ENCODE results near the gene LRRC1.

LRRC1 gene

DNA sequence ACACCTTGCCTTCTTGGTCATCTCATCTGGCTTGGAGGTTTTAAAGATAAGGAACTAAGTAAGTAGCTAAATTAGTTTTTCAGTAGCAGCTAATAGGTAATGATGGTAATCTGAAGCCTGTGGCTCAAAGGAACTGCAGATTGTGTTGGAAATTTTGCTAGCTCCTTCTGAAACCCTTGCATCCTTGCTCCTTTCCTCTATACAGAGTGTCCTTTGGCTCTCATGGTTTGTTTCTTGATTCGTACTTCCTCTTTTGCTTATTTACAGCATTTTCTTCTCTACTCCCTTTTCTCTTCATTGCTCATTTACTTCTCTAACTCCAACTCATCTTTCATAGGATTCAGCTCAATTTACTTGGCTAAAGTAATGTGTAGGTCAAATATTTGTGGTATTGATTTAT is 19.0 kb downstream of the LRRC1 start:
- DNase-seq (ENCODE audit: insufficient read length, low spot score) (no peak), FAIRE-seq (no peak)

DNA sequence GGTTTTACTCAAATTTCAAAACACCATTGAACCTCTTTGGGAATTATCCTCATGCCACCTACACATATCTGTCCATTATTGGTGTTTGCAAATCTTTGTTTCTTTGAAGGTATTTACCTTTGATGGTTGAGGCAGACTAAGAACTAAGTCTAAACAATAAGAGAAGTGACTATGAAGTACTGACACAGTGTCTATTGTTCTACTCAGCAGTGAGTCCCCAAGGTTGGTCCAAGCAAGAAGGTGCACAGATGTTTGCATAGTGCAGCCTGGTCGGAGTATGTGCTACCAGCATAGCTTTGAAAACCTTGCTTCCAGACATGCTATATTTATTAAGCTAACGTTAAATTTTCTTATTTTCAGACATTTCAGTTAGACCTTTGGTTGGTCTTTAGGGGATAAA is 19.5 kb downstream of the LRRC1 start:
- no peak for FAIRE-seq
- no peak for DNase-seq (ENCODE audit: insufficient read length, low spot score)

GRCh38 chr6:53815381-53816119 is 20.7 kb downstream of the LRRC1 start:
- DNase-seq (ENCODE audit: insufficient read length, low spot score) (no peak), FAIRE-seq (no peak)

GRCh38 chr6:53818858-53819609 is 24.2 kb downstream of the LRRC1 start:
- no peak for DNase-seq (ENCODE audit: insufficient read length, low spot score)
- FAIRE-seq: no peak

GRCh38 chr6:53822401-53823125 is 27.8 kb downstream of the LRRC1 start:
- no peak for DNase-seq (ENCODE audit: insufficient read length, low spot score)
- no peak for FAIRE-seq

DNA sequence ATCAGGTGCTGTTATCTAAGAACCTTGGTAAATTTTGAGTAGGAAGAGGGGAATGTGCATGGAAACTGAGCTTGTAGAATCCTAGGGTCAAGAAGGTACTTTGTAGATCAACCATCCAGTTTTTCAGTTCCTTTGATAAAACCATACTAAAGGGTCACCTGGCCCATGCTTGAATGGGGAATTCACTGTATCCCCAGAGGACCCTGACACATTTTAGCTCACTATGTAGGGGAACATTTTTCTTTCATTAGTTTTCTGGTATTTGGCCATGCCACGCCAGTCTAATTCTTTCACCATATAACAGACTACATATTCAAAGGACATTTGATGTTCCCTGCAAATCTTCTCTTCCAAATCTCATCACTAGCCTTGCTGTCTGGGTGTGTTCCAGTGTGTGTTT is 29.9 kb downstream of the LRRC1 start:
- FAIRE-seq (no peak), DNase-seq (ENCODE audit: insufficient read length, low spot score) (no peak)

DNA sequence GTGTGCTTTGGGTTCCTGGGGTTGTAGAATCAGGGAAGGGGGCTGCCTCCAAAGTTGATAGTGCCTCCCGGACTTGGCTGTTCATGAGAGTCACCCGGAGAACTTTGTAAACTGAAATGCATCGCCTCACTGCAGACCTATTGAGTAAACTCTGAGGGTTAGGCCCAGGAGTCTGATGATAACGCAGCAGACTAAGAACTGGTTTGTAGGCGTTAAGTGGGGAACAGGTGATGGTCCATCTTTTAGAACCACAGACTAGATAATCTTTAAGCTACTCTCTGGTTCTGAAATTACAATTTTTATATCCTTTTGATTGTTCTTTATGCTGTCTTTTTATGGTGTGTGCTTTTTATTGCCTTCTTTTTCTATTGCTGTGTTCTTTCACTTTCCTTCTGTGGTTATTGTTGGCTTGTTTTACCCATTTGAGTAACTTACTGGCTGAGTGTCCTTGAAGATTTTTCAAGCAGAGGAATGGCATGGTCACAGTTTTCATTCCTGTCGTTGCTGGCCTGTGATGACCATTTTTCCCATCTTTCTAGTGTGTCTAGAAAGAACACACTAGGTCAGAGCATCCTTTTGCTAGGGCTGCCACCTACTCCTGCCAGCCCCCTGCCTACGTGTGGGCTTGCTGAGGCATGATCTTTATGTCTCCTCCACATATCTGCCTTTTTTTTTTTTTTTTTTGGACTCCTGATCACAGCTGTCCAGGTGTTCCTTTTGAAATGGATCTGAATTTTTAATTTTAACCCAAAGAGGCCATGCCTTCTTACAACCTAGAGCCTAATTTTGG is 30.9 kb downstream of the LRRC1 start:
- DNase-seq (ENCODE audit: insufficient read length, low spot score) (no peak), FAIRE-seq (peak; percentile 49)

- DNase-seq (ENCODE audit: insufficient read length, low spot score) (no peak), FAIRE-seq (no peak)
Measured at GRCh38 chr6:53827531-53827930, 32.7 kb downstream of the LRRC1 start.

- no peak for DNase-seq (ENCODE audit: insufficient read length, low spot score)
- FAIRE-seq: no peak
Measured at GRCh38 chr6:53828215-53828614, 33.4 kb downstream of the LRRC1 start.

DNA sequence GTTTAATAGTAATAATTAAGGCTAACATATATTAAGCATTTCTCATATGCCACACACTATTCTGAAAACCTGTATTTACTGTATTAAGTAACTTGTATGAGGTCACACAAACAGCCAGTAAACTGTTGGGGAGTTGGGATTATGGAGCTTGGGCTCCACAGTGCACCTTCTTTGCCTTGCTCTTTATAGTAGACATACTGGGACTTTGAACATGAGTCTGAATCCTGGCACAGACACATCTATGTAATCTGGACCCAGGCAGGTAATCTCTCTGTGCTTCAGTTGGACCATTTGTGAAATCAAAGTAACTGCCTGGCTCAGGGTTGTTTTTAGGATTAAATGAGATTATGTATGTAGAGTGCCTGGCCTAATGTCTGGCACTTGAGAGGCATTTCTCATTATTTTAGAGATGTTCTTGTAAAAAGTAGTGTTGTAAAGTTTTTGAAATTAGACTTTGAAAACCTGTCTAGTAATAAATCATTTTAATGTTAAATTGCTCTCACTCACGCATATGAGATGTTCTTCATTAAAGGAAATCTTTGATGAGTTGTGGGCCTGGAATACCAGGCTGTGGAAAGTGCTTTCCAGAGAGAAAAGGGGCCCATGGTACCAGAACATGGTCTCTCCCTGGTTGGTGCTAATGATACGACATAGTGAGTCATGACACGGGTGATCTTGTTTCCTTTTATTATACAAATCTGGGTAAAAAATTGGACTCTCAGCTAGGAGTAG is 34.3 kb downstream of the LRRC1 start:
- peak; percentile 28 for FAIRE-seq

GRCh38 chr6:53829698-53830221 is 35.0 kb downstream of the LRRC1 start:
- no peak for FAIRE-seq
- DNase-seq (ENCODE audit: insufficient read length, low spot score): no peak

More for the DNA sequence above, 34.3 kb downstream of the LRRC1 start:
- DNase-seq (ENCODE audit: insufficient read length, low spot score): no peak

- no peak for FAIRE-seq
- no peak for DNase-seq (ENCODE audit: insufficient read length, low spot score)
Measured at GRCh38 chr6:53830366-53830765, 35.6 kb downstream of the LRRC1 start.

- FAIRE-seq (no peak), DNase-seq (ENCODE audit: insufficient read length, low spot score) (no peak)
Measured at GRCh38 chr6:53831081-53831869, 36.5 kb downstream of the LRRC1 start.

GRCh38 chr6:53831936-53832660 is 37.3 kb downstream of the LRRC1 start:
- FAIRE-seq (no peak), DNase-seq (ENCODE audit: insufficient read length, low spot score) (no peak)

- DNase-seq (ENCODE audit: insufficient read length, low spot score) (no peak), FAIRE-seq (no peak)
Measured at GRCh38 chr6:53833155-53833554, 38.4 kb downstream of the LRRC1 start.

DNA sequence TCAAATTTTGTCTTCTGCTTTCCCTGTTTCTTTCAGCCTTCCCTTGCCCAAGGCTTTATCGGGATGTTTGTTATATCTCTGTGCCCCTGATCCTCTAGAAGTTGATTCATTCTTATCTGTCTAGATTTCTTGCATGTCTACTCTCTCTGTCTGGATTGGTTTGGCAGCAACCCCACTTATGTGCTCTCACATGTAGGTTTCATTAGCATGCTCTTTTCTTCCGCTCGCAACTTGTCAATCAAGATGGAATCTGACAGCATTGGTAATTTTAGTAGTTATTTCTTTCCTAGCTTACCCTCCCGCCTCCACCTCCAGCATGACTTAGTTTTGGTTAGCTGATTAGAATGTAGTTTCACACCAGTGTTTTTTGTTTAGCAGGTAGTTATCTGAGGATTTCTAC is 39.3 kb downstream of the LRRC1 start:
- DNase-seq (ENCODE audit: insufficient read length, low spot score) (no peak), FAIRE-seq (no peak)

DNA sequence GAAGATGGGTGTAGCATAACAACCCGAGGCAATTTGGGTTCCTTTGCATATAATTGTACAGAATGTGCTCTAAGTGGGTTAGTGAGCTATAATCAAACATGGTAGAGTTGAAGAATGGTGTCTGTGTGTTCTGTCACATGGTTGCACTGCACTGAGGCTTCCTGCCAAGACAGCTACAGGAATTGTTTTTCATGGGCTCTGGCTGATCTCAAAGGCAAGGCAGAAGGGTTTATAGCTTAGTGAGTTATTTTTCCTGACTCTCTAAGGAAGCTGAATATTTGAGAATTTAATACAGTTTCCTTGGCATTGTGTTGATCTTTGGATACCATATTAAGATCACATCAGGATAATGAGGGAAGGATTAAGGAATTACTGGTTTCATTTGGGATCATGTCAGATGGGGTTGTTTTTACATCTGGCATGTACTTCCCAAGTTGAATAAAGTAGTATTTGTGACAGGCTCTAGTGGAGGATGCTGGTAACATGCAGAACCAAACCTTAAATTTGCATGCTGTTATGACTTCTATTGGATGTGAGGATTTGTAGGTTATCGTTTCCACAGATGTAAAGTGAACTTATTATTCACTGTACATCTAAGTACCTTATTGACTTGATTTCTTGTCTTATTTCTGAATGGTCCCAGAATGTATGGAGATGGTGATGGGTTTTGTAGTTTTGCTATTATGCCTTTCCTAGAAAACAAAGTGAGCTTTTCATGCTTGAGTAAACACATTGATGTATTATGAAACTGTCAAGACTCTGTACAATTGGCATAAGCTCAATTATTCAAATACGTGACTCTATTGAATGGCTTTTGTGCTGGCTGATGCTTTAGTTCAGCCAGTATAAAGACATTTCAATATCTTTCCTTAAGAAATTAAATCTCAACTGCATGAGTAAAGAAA is 43.3 kb downstream of the LRRC1 start:
- FAIRE-seq (peak; percentile 79), DNase-seq (ENCODE audit: insufficient read length, low spot score) (no peak)

Measured in GM19239 (cell line).